ENCODE data around the gene CEP164. TPM values are rescaled to one million over a fixed set of nuclear protein-coding genes. Genes with fewer than 3 reads are reported as not detected.

The CEP164 gene
- polyA plus RNA-seq, 1 donor from 2014 or later = 27.4 TPM

- H3K27ac ChIP-seq (ENCODE audit: low read length) = no peak overlapping the region
- H3K9me3 ChIP-seq (ENCODE audit: low read length) = no peaks in the 10 kb centered on the region
- H3K36me3 ChIP-seq (ENCODE audit: insufficient read depth, low read length) = no peaks in the 10 kb centered on the region
- H3F3A ChIP-seq (ENCODE audit: insufficient read depth, low read length, poor library complexity, severe bottlenecking) = no peaks in the 10 kb centered on the region
- H3K4me3 ChIP-seq (ENCODE audit: low read length) = no peak overlapping the region
- H3K27me3 ChIP-seq (ENCODE audit: insufficient read depth, low read depth, low read length) = no peaks in the 10 kb centered on the region
- no peaks in the 10 kb centered on the region for H3K9me2 ChIP-seq (ENCODE audit: insufficient read depth, low read length)
- H4K20me1 ChIP-seq (ENCODE audit: insufficient read depth) = no peaks in the 10 kb centered on the region
- TF ChIP-seq EZH2 (IDR thresholded peaks at IDR 0.05; ENCODE audit: borderline replicate concordance, insufficient read depth, low read length, poor library complexity, severe bottlenecking) (no peak), MXI1 (conservative IDR thresholded peaks at IDR 0.05; ENCODE audit: poor library complexity, severe bottlenecking) (no peak), SMC3 (conservative IDR thresholded peaks at IDR 0.05; ENCODE audit: poor library complexity) (no peak), RAD21 (conservative IDR thresholded peaks at IDR 0.05) (no peak), TAF1 (IDR thresholded peaks at IDR 0.05; ENCODE audit: low read depth) (no peak), EP300 (conservative IDR thresholded peaks at IDR 0.05; ENCODE audit: poor library complexity, severe bottlenecking) (no peak), POLR2AphosphoS5 (IDR thresholded peaks at IDR 0.05) (no peak)
- TF ChIP-seq, protein P1, sequence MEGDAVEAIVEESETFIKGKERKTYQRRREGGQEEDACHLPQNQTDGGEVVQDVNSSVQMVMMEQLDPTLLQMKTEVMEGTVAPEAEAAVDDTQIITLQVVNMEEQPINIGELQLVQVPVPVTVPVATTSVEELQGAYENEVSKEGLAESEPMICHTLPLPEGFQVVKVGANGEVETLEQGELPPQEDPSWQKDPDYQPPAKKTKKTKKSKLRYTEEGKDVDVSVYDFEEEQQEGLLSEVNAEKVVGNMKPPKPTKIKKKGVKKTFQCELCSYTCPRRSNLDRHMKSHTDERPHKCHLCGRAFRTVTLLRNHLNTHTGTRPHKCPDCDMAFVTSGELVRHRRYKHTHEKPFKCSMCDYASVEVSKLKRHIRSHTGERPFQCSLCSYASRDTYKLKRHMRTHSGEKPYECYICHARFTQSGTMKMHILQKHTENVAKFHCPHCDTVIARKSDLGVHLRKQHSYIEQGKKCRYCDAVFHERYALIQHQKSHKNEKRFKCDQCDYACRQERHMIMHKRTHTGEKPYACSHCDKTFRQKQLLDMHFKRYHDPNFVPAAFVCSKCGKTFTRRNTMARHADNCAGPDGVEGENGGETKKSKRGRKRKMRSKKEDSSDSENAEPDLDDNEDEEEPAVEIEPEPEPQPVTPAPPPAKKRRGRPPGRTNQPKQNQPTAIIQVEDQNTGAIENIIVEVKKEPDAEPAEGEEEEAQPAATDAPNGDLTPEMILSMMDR (IDR thresholded peaks at IDR 0.05; ENCODE audit: poor library complexity, severe bottlenecking) = no peak
- TF ChIP-seq, protein P2, sequence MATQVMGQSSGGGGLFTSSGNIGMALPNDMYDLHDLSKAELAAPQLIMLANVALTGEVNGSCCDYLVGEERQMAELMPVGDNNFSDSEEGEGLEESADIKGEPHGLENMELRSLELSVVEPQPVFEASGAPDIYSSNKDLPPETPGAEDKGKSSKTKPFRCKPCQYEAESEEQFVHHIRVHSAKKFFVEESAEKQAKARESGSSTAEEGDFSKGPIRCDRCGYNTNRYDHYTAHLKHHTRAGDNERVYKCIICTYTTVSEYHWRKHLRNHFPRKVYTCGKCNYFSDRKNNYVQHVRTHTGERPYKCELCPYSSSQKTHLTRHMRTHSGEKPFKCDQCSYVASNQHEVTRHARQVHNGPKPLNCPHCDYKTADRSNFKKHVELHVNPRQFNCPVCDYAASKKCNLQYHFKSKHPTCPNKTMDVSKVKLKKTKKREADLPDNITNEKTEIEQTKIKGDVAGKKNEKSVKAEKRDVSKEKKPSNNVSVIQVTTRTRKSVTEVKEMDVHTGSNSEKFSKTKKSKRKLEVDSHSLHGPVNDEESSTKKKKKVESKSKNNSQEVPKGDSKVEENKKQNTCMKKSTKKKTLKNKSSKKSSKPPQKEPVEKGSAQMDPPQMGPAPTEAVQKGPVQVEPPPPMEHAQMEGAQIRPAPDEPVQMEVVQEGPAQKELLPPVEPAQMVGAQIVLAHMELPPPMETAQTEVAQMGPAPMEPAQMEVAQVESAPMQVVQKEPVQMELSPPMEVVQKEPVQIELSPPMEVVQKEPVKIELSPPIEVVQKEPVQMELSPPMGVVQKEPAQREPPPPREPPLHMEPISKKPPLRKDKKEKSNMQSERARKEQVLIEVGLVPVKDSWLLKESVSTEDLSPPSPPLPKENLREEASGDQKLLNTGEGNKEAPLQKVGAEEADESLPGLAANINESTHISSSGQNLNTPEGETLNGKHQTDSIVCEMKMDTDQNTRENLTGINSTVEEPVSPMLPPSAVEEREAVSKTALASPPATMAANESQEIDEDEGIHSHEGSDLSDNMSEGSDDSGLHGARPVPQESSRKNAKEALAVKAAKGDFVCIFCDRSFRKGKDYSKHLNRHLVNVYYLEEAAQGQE (IDR thresholded peaks at IDR 0.05; ENCODE audit: borderline replicate concordance) = no peak
- no peak overlapping the region for H3K9ac ChIP-seq (ENCODE audit: low read length)
- H3K4me2 ChIP-seq (ENCODE audit: low read length) = no peak overlapping the region
- H2AFZ ChIP-seq (ENCODE audit: low read depth, low read length) = no peak overlapping the region
- no peaks in the 10 kb centered on the region for H3K79me2 ChIP-seq (replicated peaks; ENCODE audit: insufficient read depth, low read length)
Observed at GRCh38 chr11:117433717-117434116, 106.1 kb downstream of the CEP164 start.

DNA sequence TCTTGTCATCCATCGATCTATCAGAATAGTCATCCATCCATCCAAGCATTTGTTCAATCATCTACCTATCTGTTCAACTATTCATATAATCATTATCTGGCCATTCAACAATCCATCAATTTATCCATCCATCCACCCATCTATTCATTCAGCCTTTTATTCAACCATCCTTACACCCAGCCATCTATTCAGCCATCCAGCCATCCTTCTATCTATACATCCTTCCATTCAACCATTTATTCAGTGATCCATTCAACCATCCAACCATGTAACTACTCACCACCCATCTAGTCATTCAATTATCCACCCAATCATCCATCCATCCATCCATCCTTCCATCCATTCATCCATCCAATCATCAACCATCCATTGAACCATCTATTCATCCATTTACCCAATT lies 106.8 kb downstream of the CEP164 start:
- H3K9me2 ChIP-seq (ENCODE audit: insufficient read depth, low read length) = no peaks in the 10 kb centered on the region
- no peak overlapping the region for H2AFZ ChIP-seq (ENCODE audit: low read depth, low read length)
- H3K9ac ChIP-seq (ENCODE audit: low read length) = no peak overlapping the region
- no peak overlapping the region for H3K4me2 ChIP-seq (ENCODE audit: low read length)
- no peak overlapping the region for H3K27ac ChIP-seq (ENCODE audit: low read length)
- H3F3A ChIP-seq (ENCODE audit: insufficient read depth, low read length, poor library complexity, severe bottlenecking) = no peaks in the 10 kb centered on the region
- no peak for TF ChIP-seq EP300 (conservative IDR thresholded peaks at IDR 0.05; ENCODE audit: poor library complexity, severe bottlenecking)
- TF ChIP-seq, protein P1 (IDR thresholded peaks at IDR 0.05; ENCODE audit: poor library complexity, severe bottlenecking) = no peak
- TF ChIP-seq SMC3 (conservative IDR thresholded peaks at IDR 0.05; ENCODE audit: poor library complexity) = no peak
- no peak for TF ChIP-seq POLR2AphosphoS5 (IDR thresholded peaks at IDR 0.05)
- no peak for TF ChIP-seq MXI1 (conservative IDR thresholded peaks at IDR 0.05; ENCODE audit: poor library complexity, severe bottlenecking)
- TF ChIP-seq, protein P2 (IDR thresholded peaks at IDR 0.05; ENCODE audit: borderline replicate concordance) = no peak
- no peak for TF ChIP-seq RAD21 (conservative IDR thresholded peaks at IDR 0.05)
- TF ChIP-seq EZH2 (IDR thresholded peaks at IDR 0.05; ENCODE audit: borderline replicate concordance, insufficient read depth, low read length, poor library complexity, severe bottlenecking) = no peak
- no peak for TF ChIP-seq TAF1 (IDR thresholded peaks at IDR 0.05; ENCODE audit: low read depth)
- H3K27me3 ChIP-seq (ENCODE audit: insufficient read depth, low read depth, low read length) = no peaks in the 10 kb centered on the region
- H3K79me2 ChIP-seq (replicated peaks; ENCODE audit: insufficient read depth, low read length) = no peaks in the 10 kb centered on the region
- no peaks in the 10 kb centered on the region for H4K20me1 ChIP-seq (ENCODE audit: insufficient read depth)
- H3K4me3 ChIP-seq (ENCODE audit: low read length) = no peak overlapping the region
- no peaks in the 10 kb centered on the region for H3K36me3 ChIP-seq (ENCODE audit: insufficient read depth, low read length)
- no peaks in the 10 kb centered on the region for H3K9me3 ChIP-seq (ENCODE audit: low read length)
